Stimulated activated CD8-positive, alpha-beta memory T cell treated with anti-CD3 and anti-CD28 coated beads, Interleukin-7, amount 100 ng/mL, for 4 hours (primary cell): Measurements from ENCODE around the gene LRRC57.
A peak's percentile ranks its signal among the peaks of the same experiment; 100 is the strongest.

Source experiments
- DNase-seq, 2 donors: peaks; one replicate each; pipeline ENCODE4 v3.0.0-alpha.2; 2020; ENCODE audit warnings: low read depth in 2 of 2

The LRRC57 gene

GRCh38 chr15:42549741-42550392, 1.3 kb upstream of the LRRC57 start:
- no peak for DNase-seq

GRCh38 chr15:42549032-42549491, 469 bp upstream of the LRRC57 start:
- DNase-seq, result no peak

GRCh38 chr15:42547918-42548248, 710 bp downstream of the LRRC57 start:
- DNase-seq, result peak in 1 of 2 donors; percentile 19

- no peak for DNase-seq
Measured at GRCh38 chr15:42544853-42545629, 3.6 kb downstream of the LRRC57 start.

- DNase-seq, result no peak
Measured at GRCh38 chr15:42533246-42533645, 15.3 kb downstream of the LRRC57 start.

GRCh38 chr15:42528970-42529369, 19.6 kb downstream of the LRRC57 start:
- DNase-seq, result no peak

GRCh38 chr15:42523331-42523730, 25.3 kb downstream of the LRRC57 start:
- DNase-seq, result no peak

GRCh38 chr15:42511007-42511391, 37.6 kb downstream of the LRRC57 start:
- no peak for DNase-seq

GRCh38 chr15:42510258-42511006, 38.2 kb downstream of the LRRC57 start:
- DNase-seq, result no peak

- no peak for DNase-seq
Measured at GRCh38 chr15:42508263-42508690, 40.3 kb downstream of the LRRC57 start.

- no peak for DNase-seq
Measured at GRCh38 chr15:42507514-42507913, 41.1 kb downstream of the LRRC57 start.

GRCh38 chr15:42504631-42505030, 44.0 kb downstream of the LRRC57 start:
- DNase-seq, result no peak

- no peak for DNase-seq
Measured at GRCh38 chr15:42503825-42504224, 44.8 kb downstream of the LRRC57 start.

GRCh38 chr15:42502477-42502876, 46.1 kb downstream of the LRRC57 start:
- no peak for DNase-seq

GRCh38 chr15:42499858-42500609, 48.6 kb downstream of the LRRC57 start:
- DNase-seq, result no peak

- no peak for DNase-seq
Measured at GRCh38 chr15:42498212-42499068, 50.2 kb downstream of the LRRC57 start.

- DNase-seq, result peak; percentile 59 to 75
Measured at GRCh38 chr15:42495361-42496212, 53.0 kb downstream of the LRRC57 start, which contains the start of gene SNAP23. Gene SNAP23 (plus strand): TSS chr15:42495634. CDS start chr15:42511847, 16,213 bp downstream.

GRCh38 chr15:42494998-42495360, 53.6 kb downstream of the LRRC57 start:
- peak in 1 of 2 donors; percentile 22 for DNase-seq

GRCh38 chr15:42493679-42494078, 54.9 kb downstream of the LRRC57 start:
- DNase-seq, result no peak
